Peyer's patch (tissue), 4 donors: ENCODE data around the gene RPS6KA4. TPM values are rescaled to one million over a fixed set of nuclear protein-coding genes. Genes with fewer than 3 reads are reported as not detected.

Experiments used
- DNase-seq, 3 donors: peaks; one replicate each; pipeline ENCODE4 v3.0.0-alpha.2; 2017 to 2019
- H3K27ac ChIP-seq, 4 donors: fragments of 200-600 bp; sonication (generic); one replicate each; pipeline ENCODE4 v1.5.1; 2016 to 2019
- H3K27me3 ChIP-seq, 2 donors: fragments of 200-600 bp; sonication (generic); one replicate each; pipeline ENCODE4 v1.5.1; 2019
- H3K36me3 ChIP-seq, 3 donors: fragments of 200-600 bp; sonication (generic); one replicate each; pipeline ENCODE4 v1.5.1; 2016 to 2019
- H3K4me1 ChIP-seq, 4 donors: fragments of 200-600 bp; sonication (generic); one replicate each; pipeline ENCODE4 v1.5.1; 2016 to 2019
- H3K4me3 ChIP-seq, 4 donors: fragments of 200-600 bp; sonication (generic); 1 replicate in 3 of 4; 2 replicates in 1 of 4; pipeline ENCODE4 v1.5.1; 2016 to 2019; ENCODE audit warnings: mild to moderate bottlenecking in 1 of 4
- H3K9me3 ChIP-seq, 4 donors: fragments of 200-600 bp; sonication (generic); one replicate each; pipeline ENCODE4 v1.5.1; 2016 to 2019; ENCODE audit warnings: mild to moderate bottlenecking in 1 of 4
- CTCF ChIP-seq, 6 experiments: fragments of 450-650 bp in 4 of 6; fragments of 200-600 bp in 2 of 6; sonication (generic) in 1 of 6; IDR thresholded peaks; one replicate each; pipeline ENCODE4 v1.5.1; 2017 to 2019; ENCODE audit warnings: antibody characterized with exemption in 6 of 6, mild to moderate bottlenecking in 3 of 6, moderate library complexity in 1 of 6
- POLR2A ChIP-seq, 2 donors: fragments of 450-650 bp; IDR thresholded peaks; one replicate each; pipeline ENCODE4 v1.5.1; 2017; ENCODE audit warnings: antibody characterized with exemption in 2 of 2, mild to moderate bottlenecking in 2 of 2, moderate library complexity in 2 of 2
- total RNA-seq, 4 donors: library from RNA; depleted of rRNA; stranded (reverse); fragments of >200 nt; gene quantifications; one replicate each; pipeline ENCODE4 v1.1.0, GENCODE V29; 2016

RPS6KA4 gene
- total RNA-seq, 4 donors from 2014 or later: 27.8 to 95.7 (median 40.1) TPM

DNA sequence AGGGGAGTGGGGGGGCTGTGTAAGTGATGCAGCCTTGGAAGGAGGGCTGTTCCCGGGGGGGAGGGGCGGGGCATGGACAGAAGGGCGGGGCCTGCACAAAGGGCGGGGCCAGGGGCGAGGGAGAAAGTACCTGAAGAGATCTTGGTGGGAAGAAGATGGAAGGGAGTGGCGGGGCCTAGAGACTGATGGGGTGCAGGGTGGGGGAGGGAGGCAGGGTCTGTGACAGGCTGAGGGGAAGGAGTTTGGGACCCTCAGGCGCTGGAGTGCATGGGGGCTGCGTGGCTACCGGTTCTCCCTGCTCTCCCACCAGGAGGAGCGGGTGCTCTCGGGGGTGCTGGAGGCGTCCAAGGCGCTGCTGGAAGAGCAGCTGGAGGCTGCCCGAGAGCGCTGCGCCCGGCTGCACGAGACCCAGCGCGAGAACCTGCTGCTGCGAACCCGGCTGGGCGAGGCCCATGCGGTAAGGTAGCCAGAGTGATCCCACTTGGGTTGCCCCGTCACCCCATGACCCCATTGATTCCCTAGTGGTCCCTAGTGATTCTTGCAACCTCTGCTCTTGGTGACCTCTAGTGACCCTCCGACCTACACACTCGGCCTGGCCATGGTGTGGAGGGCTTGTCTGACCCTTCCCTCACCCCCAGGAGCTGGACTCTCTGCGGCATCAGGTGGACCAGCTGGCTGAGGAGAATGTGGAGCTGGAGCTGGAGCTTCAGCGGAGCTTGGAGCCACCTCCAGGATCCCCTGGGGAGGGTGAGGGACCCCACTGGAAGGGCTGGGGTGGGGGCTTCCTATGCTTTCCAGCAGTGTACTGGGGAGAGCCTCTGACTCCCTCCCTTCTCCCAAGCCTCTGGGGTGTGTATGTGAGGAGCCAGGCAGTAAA is 15.9 kb upstream of the RPS6KA4 start:
- Histone ChIP-seq H3K4me3 (peak overlapping the region; percentile 18 to 47 (median 40)), H3K4me1 (peaks cover 3 to 26% (median 9%) of the 10 kb centered on the region in 4 donors), H3K36me3 (no peaks in the 10 kb centered on the region), H3K9me3 (no peaks in the 10 kb centered on the region), H3K27me3 (no peaks in the 10 kb centered on the region), H3K27ac (peak overlapping the region in 3 of 4 donors; percentile 58 to 62 (median 62))
- DNase-seq: peak in 2 of 3 donors; percentile 34 to 44
- TF ChIP-seq CTCF (IDR thresholded peaks at IDR 0.05) (no peak), POLR2A (IDR thresholded peaks at IDR 0.05) (no peak)

- Histone ChIP-seq H3K36me3 (no peaks in the 10 kb centered on the region), H3K4me3 (no peak overlapping the region), H3K9me3 (no peaks in the 10 kb centered on the region), H3K27me3 (no peaks in the 10 kb centered on the region), H3K27ac (no peak overlapping the region), H3K4me1 (peaks cover 3 to 26% (median 9%) of the 10 kb centered on the region in 4 donors)
- TF ChIP-seq CTCF (IDR thresholded peaks at IDR 0.05) (peak in 4 of 6 experiments; percentile 6 to 50 (median 34)), POLR2A (IDR thresholded peaks at IDR 0.05) (no peak)
- DNase-seq: peak in 1 of 3 donors; percentile 57
Observed at GRCh38 chr11:64343767-64344559, 15.0 kb upstream of the RPS6KA4 start.

DNA sequence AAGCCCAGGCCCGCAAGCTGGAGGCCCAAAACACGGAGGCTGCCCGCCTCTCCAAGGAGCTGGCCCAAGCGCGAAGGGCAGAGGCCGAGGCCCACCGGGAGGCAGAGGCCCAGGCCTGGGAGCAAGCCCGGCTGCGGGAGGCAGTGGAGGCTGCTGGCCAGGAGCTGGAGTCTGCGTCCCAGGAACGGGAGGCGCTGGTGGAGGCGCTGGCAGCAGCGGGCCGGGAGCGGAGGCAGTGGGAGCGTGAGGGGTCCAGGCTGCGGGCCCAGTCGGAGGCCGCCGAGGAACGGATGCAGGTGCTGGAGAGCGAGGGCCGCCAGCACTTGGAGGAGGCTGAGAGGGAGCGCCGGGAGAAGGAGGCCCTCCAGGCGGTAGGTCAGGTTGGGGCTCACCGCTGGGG is 14.2 kb upstream of the RPS6KA4 start:
- no peak for TF ChIP-seq CTCF (IDR thresholded peaks at IDR 0.05)
- TF ChIP-seq POLR2A (IDR thresholded peaks at IDR 0.05): no peak
- peaks cover 3 to 22% (median 9%) of the 10 kb centered on the region in 4 donors for H3K4me1 ChIP-seq
- no peak overlapping the region for H3K4me3 ChIP-seq

GRCh38 chr11:64347193-64347867 is 11.6 kb upstream of the RPS6KA4 start:
- Histone ChIP-seq H3K27me3 (no peaks in the 10 kb centered on the region), H3K4me3 (no peak overlapping the region), H3K9me3 (no peaks in the 10 kb centered on the region), H3K36me3 (no peaks in the 10 kb centered on the region), H3K4me1 (peaks cover 0 to 6% (median 1%) of the 10 kb centered on the region in 4 donors), H3K27ac (no peak overlapping the region)
- TF ChIP-seq CTCF (IDR thresholded peaks at IDR 0.05) (no peak), POLR2A (IDR thresholded peaks at IDR 0.05) (no peak)
- DNase-seq: no peak

More for the DNA sequence above, 14.2 kb upstream of the RPS6KA4 start:
- Histone ChIP-seq H3K36me3 (no peaks in the 10 kb centered on the region), H3K27me3 (no peaks in the 10 kb centered on the region), H3K27ac (no peak overlapping the region), H3K9me3 (no peaks in the 10 kb centered on the region)
- peak in 1 of 3 donors; percentile 46 for DNase-seq

DNA sequence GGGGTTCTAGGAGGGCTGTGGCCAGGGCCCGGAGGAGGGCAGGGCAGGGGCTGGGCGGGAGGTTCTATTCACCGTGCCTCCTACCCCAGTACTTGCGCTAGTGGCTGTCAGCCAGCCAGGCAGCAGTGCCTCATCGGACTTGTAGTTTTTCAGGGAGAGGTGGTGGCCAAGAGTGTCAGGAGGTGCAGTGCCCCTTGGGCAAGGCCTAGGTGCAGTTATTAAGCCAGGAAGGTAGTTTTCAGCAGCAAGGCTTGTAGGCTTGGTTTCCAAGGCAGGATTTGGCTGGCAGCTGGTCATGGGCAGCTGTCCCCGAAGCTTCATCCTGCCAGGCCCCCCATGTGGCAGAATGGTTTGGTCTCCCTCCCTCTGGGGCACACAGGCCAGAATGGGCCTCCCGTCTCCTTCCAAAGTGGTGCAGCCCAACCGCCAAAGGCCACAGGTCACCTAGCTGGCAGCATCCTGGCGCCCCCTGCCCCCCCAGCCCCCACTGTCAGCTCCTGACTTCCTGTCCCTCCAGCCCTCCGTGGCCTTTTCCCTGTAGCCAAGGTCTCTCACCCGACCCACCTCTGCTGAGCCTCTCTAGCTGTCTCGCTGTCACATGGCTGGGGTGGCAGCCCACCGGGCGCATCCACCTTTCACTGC is 10.5 kb upstream of the RPS6KA4 start:
- H3K4me1 ChIP-seq: no peaks in the 10 kb centered on the region
- H3K4me3 ChIP-seq: no peak overlapping the region
- H3K36me3 ChIP-seq: no peaks in the 10 kb centered on the region
- peak in 1 of 3 donors; percentile 49 for DNase-seq
- H3K27me3 ChIP-seq: no peaks in the 10 kb centered on the region
- H3K9me3 ChIP-seq: no peaks in the 10 kb centered on the region
- H3K27ac ChIP-seq: no peak overlapping the region
- TF ChIP-seq POLR2A (IDR thresholded peaks at IDR 0.05) (no peak), CTCF (IDR thresholded peaks at IDR 0.05) (no peak)
